Skeletal muscle satellite cell (primary cell): Measurements from ENCODE around the gene ARMC7. TPM values are rescaled to one million over a fixed set of nuclear protein-coding genes. Genes with fewer than 3 reads are reported as not detected.

ENCODE experiments used
- H3K27me3 ChIP-seq: 2 replicates; pipeline ENCODE4 v1.7.0; 2013; ENCODE audit warnings: low read length; ENCODE audit not compliant: control insufficient read depth, insufficient read depth
- H3K36me3 ChIP-seq: 2 replicates; pipeline ENCODE4 v1.7.0; 2013; ENCODE audit warnings: mild to moderate bottlenecking, control low read depth, low read length; ENCODE audit not compliant: insufficient read depth
- H3K4me1 ChIP-seq: 2 replicates; pipeline ENCODE4 v1.7.0; 2013; ENCODE audit warnings: low read length; ENCODE audit not compliant: control insufficient read depth, insufficient read depth
- H3K4me2 ChIP-seq: 2 replicates; pipeline ENCODE4 v1.7.0; 2013; ENCODE audit warnings: mild to moderate bottlenecking, low read length
- H3K4me3 ChIP-seq: 2 replicates; pipeline ENCODE4 v1.7.0; 2013; ENCODE audit warnings: low read length
- H3K9ac ChIP-seq: 2 replicates; pipeline ENCODE4 v1.7.0; 2013; ENCODE audit warnings: mild to moderate bottlenecking, low read depth, low read length, moderate library complexity
- H3K9me3 ChIP-seq: replicated peaks from 2 replicates; pipeline ENCODE4 v1.7.0; 2013; ENCODE audit warnings: mild to moderate bottlenecking, control low read depth, low read length
- small RNA-seq: library from RNA; depleted of rRNA; stranded (forward); fragments of <200 nt; gene quantifications from one replicate; pipeline ENCODE3, GENCODE V24; 2012

Gene ARMC7

GRCh38 chr17:75176625-75177024 is 66.9 kb downstream of the ARMC7 start:
- peaks cover 48% of the 10 kb centered on the region for H3K36me3 ChIP-seq
- H3K9ac ChIP-seq, result no peak overlapping the region
- H3K27me3 ChIP-seq, result no peaks in the 10 kb centered on the region
- peaks cover 2% of the 10 kb centered on the region for H3K4me1 ChIP-seq
- H3K4me2 ChIP-seq, result no peak overlapping the region
- no peaks in the 10 kb centered on the region for H3K9me3 ChIP-seq
- no peak overlapping the region for H3K4me3 ChIP-seq

GRCh38 chr17:75178453-75178852 is 68.7 kb downstream of the ARMC7 start:
- Histone ChIP-seq H3K36me3 (peaks cover 34% of the 10 kb centered on the region), H3K27me3 (no peaks in the 10 kb centered on the region), H3K9ac (no peak overlapping the region), H3K9me3 (no peaks in the 10 kb centered on the region), H3K4me2 (no peak overlapping the region), H3K4me3 (no peak overlapping the region), H3K4me1 (peaks cover 6% of the 10 kb centered on the region)

Small RNA genes lying within 50 kb of the gene (small RNA-seq; reads per million reads assigned to genes)
- gene AC111186.1 (not detected), gene RF00019 (not detected)
